H1 (cell line): Measurements from ENCODE around the gene TXNDC11.

Experiments used
- CTCF ChIP-seq, 3 experiments: IDR thresholded peaks; 1 replicate in 2 of 3; 2 replicates in 1 of 3; pipeline versions ENCODE4 v1.5.1 to v1.6.1; 2011; ENCODE audit warnings: low read length in 3 of 3, mild to moderate bottlenecking in 3 of 3, inconsistent platforms in 2 of 3, low read depth in 1 of 3, moderate library complexity in 1 of 3; ENCODE audit not compliant: insufficient read depth in 1 of 3; ENCODE audit errors: control extremely low read depth in 1 of 3
- POLR2AphosphoS5 ChIP-seq: IDR thresholded peaks from 2 replicates; pipeline ENCODE4 v1.6.1; 2011; ENCODE audit warnings: low read depth, low read length
- RAD21 ChIP-seq, 2 experiments: IDR thresholded peaks in 1 of 2; conservative IDR thresholded peaks in 1 of 2; 2 replicates each; pipeline ENCODE4 v1.6.1; 2011; ENCODE audit warnings: low read depth in 2 of 2, low read length in 2 of 2, improper control_type of control experiment in 1 of 2, inconsistent platforms in 1 of 2, mild to moderate bottlenecking in 1 of 2, moderate library complexity in 1 of 2
- TF ChIP-seq, protein P1 (sequence below): fragments of 300-600 bp; sonication (generic); IDR thresholded peaks from 2 replicates; pipeline ENCODE4 v1.7.1; 2012; ENCODE audit warnings: low read length, moderate library complexity, mild to moderate bottlenecking, inconsistent platforms; ENCODE audit not compliant: insufficient replicate concordance

DNA sequence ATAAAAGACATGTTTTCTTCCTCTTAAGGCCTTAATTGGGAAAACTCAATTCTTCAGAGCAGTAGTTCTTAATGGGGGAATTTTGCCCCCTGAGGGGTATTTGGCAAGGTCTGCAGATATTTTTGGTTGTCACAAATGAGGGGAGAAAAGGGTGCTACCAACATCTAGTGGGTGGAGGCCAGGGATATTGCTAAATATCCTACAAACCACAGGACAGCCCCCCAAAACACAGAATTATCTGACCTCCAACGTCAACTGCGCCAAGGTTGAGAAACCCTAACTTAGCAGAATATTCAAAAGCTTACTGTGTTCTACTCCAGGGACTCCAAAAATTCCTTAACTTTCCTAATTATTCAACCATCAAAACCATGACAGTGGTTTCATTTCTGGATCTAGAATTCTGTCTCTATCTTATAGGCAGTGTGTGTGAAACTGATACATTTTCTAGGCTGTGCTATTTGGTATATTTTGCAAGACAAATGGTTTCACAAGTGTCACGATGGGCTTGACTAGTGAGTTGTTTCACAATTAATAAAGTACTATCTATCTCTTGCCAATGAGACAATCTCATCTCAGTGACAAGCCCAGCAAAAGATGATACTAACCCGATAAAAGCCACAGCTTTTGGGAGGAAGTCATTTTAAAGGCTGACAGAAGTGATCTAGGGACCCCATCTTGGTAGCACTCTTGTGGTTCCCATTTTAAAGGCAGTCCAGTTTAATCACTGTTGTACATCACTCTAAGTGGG lies 14.7 kb downstream of the TXNDC11 start:
- TF ChIP-seq, protein P1, sequence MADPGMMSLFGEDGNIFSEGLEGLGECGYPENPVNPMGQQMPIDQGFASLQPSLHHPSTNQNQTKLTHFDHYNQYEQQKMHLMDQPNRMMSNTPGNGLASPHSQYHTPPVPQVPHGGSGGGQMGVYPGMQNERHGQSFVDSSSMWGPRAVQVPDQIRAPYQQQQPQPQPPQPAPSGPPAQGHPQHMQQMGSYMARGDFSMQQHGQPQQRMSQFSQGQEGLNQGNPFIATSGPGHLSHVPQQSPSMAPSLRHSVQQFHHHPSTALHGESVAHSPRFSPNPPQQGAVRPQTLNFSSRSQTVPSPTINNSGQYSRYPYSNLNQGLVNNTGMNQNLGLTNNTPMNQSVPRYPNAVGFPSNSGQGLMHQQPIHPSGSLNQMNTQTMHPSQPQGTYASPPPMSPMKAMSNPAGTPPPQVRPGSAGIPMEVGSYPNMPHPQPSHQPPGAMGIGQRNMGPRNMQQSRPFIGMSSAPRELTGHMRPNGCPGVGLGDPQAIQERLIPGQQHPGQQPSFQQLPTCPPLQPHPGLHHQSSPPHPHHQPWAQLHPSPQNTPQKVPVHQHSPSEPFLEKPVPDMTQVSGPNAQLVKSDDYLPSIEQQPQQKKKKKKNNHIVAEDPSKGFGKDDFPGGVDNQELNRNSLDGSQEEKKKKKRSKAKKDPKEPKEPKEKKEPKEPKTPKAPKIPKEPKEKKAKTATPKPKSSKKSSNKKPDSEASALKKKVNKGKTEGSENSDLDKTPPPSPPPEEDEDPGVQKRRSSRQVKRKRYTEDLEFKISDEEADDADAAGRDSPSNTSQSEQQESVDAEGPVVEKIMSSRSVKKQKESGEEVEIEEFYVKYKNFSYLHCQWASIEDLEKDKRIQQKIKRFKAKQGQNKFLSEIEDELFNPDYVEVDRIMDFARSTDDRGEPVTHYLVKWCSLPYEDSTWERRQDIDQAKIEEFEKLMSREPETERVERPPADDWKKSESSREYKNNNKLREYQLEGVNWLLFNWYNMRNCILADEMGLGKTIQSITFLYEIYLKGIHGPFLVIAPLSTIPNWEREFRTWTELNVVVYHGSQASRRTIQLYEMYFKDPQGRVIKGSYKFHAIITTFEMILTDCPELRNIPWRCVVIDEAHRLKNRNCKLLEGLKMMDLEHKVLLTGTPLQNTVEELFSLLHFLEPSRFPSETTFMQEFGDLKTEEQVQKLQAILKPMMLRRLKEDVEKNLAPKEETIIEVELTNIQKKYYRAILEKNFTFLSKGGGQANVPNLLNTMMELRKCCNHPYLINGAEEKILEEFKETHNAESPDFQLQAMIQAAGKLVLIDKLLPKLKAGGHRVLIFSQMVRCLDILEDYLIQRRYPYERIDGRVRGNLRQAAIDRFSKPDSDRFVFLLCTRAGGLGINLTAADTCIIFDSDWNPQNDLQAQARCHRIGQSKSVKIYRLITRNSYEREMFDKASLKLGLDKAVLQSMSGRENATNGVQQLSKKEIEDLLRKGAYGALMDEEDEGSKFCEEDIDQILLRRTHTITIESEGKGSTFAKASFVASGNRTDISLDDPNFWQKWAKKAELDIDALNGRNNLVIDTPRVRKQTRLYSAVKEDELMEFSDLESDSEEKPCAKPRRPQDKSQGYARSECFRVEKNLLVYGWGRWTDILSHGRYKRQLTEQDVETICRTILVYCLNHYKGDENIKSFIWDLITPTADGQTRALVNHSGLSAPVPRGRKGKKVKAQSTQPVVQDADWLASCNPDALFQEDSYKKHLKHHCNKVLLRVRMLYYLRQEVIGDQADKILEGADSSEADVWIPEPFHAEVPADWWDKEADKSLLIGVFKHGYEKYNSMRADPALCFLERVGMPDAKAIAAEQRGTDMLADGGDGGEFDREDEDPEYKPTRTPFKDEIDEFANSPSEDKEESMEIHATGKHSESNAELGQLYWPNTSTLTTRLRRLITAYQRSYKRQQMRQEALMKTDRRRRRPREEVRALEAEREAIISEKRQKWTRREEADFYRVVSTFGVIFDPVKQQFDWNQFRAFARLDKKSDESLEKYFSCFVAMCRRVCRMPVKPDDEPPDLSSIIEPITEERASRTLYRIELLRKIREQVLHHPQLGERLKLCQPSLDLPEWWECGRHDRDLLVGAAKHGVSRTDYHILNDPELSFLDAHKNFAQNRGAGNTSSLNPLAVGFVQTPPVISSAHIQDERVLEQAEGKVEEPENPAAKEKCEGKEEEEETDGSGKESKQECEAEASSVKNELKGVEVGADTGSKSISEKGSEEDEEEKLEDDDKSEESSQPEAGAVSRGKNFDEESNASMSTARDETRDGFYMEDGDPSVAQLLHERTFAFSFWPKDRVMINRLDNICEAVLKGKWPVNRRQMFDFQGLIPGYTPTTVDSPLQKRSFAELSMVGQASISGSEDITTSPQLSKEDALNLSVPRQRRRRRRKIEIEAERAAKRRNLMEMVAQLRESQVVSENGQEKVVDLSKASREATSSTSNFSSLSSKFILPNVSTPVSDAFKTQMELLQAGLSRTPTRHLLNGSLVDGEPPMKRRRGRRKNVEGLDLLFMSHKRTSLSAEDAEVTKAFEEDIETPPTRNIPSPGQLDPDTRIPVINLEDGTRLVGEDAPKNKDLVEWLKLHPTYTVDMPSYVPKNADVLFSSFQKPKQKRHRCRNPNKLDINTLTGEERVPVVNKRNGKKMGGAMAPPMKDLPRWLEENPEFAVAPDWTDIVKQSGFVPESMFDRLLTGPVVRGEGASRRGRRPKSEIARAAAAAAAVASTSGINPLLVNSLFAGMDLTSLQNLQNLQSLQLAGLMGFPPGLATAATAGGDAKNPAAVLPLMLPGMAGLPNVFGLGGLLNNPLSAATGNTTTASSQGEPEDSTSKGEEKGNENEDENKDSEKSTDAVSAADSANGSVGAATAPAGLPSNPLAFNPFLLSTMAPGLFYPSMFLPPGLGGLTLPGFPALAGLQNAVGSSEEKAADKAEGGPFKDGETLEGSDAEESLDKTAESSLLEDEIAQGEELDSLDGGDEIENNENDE, result no peak
- TF ChIP-seq POLR2AphosphoS5, result no peak
- TF ChIP-seq CTCF (IDR thresholded peaks at IDR 0.05; ENCODE audit: control extremely low read depth in 1 of 3, insufficient read depth in 1 of 3, low read depth in 1 of 3, low read length in 3 of 3), result no peak
- TF ChIP-seq RAD21 (IDR thresholded peaks at IDR 0.05 in 1 of 2, conservative IDR thresholded peaks at IDR 0.05 in 1 of 2; ENCODE audit: low read depth in 2 of 2, low read length in 2 of 2), result no peak
